H1 (cell line): ENCODE results near the gene RPL38. TPM values are rescaled to one million over a fixed set of nuclear protein-coding genes. Genes with fewer than 3 reads are reported as not detected.

Experiments used
- ASH2L ChIP-seq: fragments of 200-600, 300-600 bp; sonication (generic); IDR thresholded peaks from one replicate; pipeline ENCODE4 v1.7.1; 2017; ENCODE audit warnings: low read length
- CHD7 ChIP-seq: fragments of 300-600 bp; sonication (generic); IDR thresholded peaks from 2 replicates; pipeline ENCODE4 v1.7.1; 2012; ENCODE audit warnings: low read length, moderate library complexity, mild to moderate bottlenecking, inconsistent platforms; ENCODE audit not compliant: insufficient replicate concordance
- CREB1 ChIP-seq: IDR thresholded peaks from 2 replicates; pipeline ENCODE4 v1.6.1; 2012; ENCODE audit warnings: inconsistent platforms
- CTBP2 ChIP-seq: IDR thresholded peaks from 2 replicates; pipeline ENCODE4 v1.7.0; 2011; ENCODE audit warnings: borderline replicate concordance, mild to moderate bottlenecking, moderate library complexity, mixed read lengths, low read length; ENCODE audit not compliant: insufficient read depth, insufficient read length
- HDAC2 ChIP-seq, 2 experiments: fragments of 300-600 bp in 1 of 2; sonication (generic) in 1 of 2; IDR thresholded peaks; 2 replicates each; pipeline ENCODE4 v1.6.1; 2011 to 2012; ENCODE audit warnings: low read depth in 2 of 2, low read length in 2 of 2, mild to moderate bottlenecking in 2 of 2, moderate library complexity in 2 of 2, borderline replicate concordance in 1 of 2, inconsistent platforms in 1 of 2
- JUN ChIP-seq: IDR thresholded peaks from 2 replicates; pipeline ENCODE4 v1.6.1; 2011; ENCODE audit warnings: low read depth, mild to moderate bottlenecking, improper control_type of control experiment, low read length
- KDM5A ChIP-seq: fragments of 200-600 bp; IDR thresholded peaks from 2 replicates; pipeline ENCODE4 v1.7.1; 2012; ENCODE audit warnings: mild to moderate bottlenecking, low read length, inconsistent platforms, mixed read lengths
- TAF7 ChIP-seq: optimal IDR thresholded peaks from 2 replicates; pipeline ENCODE3; 2011; ENCODE audit warnings: low read depth, mild to moderate bottlenecking, inconsistent platforms, low read length, moderate library complexity, borderline replicate concordance
- TCF12 ChIP-seq: IDR thresholded peaks from 2 replicates; pipeline ENCODE4 v1.6.1; 2011; ENCODE audit warnings: low read depth, mild to moderate bottlenecking, low read length
- YY1 ChIP-seq: IDR thresholded peaks from 2 replicates; pipeline ENCODE4 v1.6.1; 2011; ENCODE audit warnings: low read depth, mild to moderate bottlenecking, low read length
- polyA plus RNA-seq, 7 experiments: library from polyadenylated mRNA; depleted of rRNA in 3 of 7; stranded (reverse) in 5 of 7; unstranded in 2 of 7; fragments of >200 nt in 5 of 7; fragments of 200-250 nt in 2 of 7; gene quantifications; 1 replicate in 5 of 7; 2 replicates in 1 of 7; 4 replicates in 1 of 7; pipeline versions ENCODE4 v1.2.1 to v1.2.3, GENCODE V29; 2011 to 2013; ENCODE audit warnings: missing spikeins in 2 of 7, mixed read lengths in 2 of 7
- total RNA-seq: library from RNA; stranded (reverse); fragmentation: NEBNext Ultra II Directional; extraction: Animal tissue kit (Norgen Biotek cat#: 25700); gene quantifications from 2 replicates; pipeline ENCODE4 v1.2.1, GENCODE V29; 2021

The RPL38 gene
- total and polyA plus RNA-seq, 2 of the 8 experiments (the other 6 are each of a cell fraction or from before 2014, with no cell fraction given): 412 to 1,195 TPM

GRCh38 chr17:74212913-74213791, 9.7 kb downstream of the RPL38 start, which contains the start of gene TTYH2 (continued):
- TF ChIP-seq CHD7: no peak
- TF ChIP-seq CTBP2: no peak
- TF ChIP-seq KDM5A: no peak
- TF ChIP-seq YY1: no peak
- TF ChIP-seq CREB1: 0 out of 2 replicates have a peak, but pooled peaks have one; percentile 18
- no peak for TF ChIP-seq ASH2L
- no peak for TF ChIP-seq TCF12
- peak in 1 of 2 experiments; percentile 22; a peak in 1 of 4 replicates for TF ChIP-seq HDAC2 (IDR thresholded peaks at IDR 0.05; ENCODE audit: borderline replicate concordance in 1 of 2, low read depth in 2 of 2, low read length in 2 of 2)
- no peak for TF ChIP-seq JUN
- no peak for TF ChIP-seq TAF7
